ENCODE data around the gene ABCD3.
"Not testable (repeated sequence)": the region's sequence is repeated elsewhere in the genome, so short reads cannot be mapped to it uniquely, and the experiment has no call there.

- TF ChIP-seq ELF4 (IDR thresholded peaks at IDR 0.05); HDGF (IDR thresholded peaks at IDR 0.05; ENCODE audit: borderline replicate concordance); SUZ12 (IDR thresholded peaks at IDR 0.05); SP1 (IDR thresholded peaks at IDR 0.05); FOXA1 (IDR thresholded peaks at IDR 0.05); FOXM1 (IDR thresholded peaks at IDR 0.05; ENCODE audit: borderline replicate concordance): not testable (repeated sequence)
- TF ChIP-seq, protein P1, sequence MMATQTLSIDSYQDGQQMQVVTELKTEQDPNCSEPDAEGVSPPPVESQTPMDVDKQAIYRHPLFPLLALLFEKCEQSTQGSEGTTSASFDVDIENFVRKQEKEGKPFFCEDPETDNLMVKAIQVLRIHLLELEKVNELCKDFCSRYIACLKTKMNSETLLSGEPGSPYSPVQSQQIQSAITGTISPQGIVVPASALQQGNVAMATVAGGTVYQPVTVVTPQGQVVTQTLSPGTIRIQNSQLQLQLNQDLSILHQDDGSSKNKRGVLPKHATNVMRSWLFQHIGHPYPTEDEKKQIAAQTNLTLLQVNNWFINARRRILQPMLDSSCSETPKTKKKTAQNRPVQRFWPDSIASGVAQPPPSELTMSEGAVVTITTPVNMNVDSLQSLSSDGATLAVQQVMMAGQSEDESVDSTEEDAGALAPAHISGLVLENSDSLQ (IDR thresholded peaks at IDR 0.05), result not testable (repeated sequence)
These were observed 28.0 kb downstream of the ABCD3 start for GRCh38 chr1:94446177-94446576.

All from HEK293T (cell line).